PC-3 (cell line): ENCODE results near the gene BICD2.

Experiments
- CTCF ChIP-seq: fragments of 300-600 bp; sonication (generic); conservative IDR thresholded peaks from 2 replicates; pipeline ENCODE4 v1.5.1; 2017; ENCODE audit warnings: antibody characterized with exemption, low read depth, mild to moderate bottlenecking, low read length
- EZH2 ChIP-seq: fragments of 300-600 bp; sonication (generic); IDR thresholded peaks from one replicate; pipeline ENCODE4 v1.6.1; 2017; ENCODE audit warnings: antibody characterized with exemption, mild to moderate bottlenecking, low read length; ENCODE audit not compliant: unreplicated experiment
- EZH2phosphoT487 ChIP-seq: fragments of 300-600 bp; sonication (generic); IDR thresholded peaks from 2 replicates; pipeline ENCODE4 v1.6.1; 2018; ENCODE audit warnings: mild to moderate bottlenecking, antibody characterized with exemption, low read length, borderline replicate concordance

GRCh38 chr9:92725266-92725545, 39.4 kb downstream of the BICD2 start:
- TF ChIP-seq CTCF (no peak), EZH2phosphoT487 (no peak), EZH2 (no peak)
